Hepatocyte (in vitro differentiated cells): ENCODE measurements around the gene MEGF10. TPM values are rescaled to one million over a fixed set of nuclear protein-coding genes. Genes with fewer than 3 reads are reported as not detected.

Source experiments
- DNase-seq: peaks from one replicate; pipeline ENCODE4 v3.0.0-alpha.2; 2016; ENCODE audit warnings: low spot score
- H2AFZ ChIP-seq: fragments of 200-600 bp; sonication (generic); 2 replicates; pipeline ENCODE4 v1.6.0; 2016; ENCODE audit warnings: antibody characterized with exemption, mild to moderate bottlenecking
- H3K27ac ChIP-seq: fragments of 200-600 bp; sonication (generic); 2 replicates; pipeline ENCODE4 v1.5.1; 2016; ENCODE audit warnings: mild to moderate bottlenecking
- H3K27me3 ChIP-seq: fragments of 200-600 bp; sonication (generic); 2 replicates; pipeline ENCODE4 v1.6.1; 2016
- H3K36me3 ChIP-seq: fragments of 200-600 bp; sonication (generic); replicated peaks from 2 replicates; pipeline ENCODE4 v1.5.1; 2016; ENCODE audit warnings: low read depth; ENCODE audit not compliant: insufficient read depth
- H3K4me1 ChIP-seq: fragments of 200-600 bp; sonication (generic); 2 replicates; pipeline ENCODE4 v1.5.1; 2016; ENCODE audit warnings: mild to moderate bottlenecking, moderate library complexity; ENCODE audit not compliant: insufficient read depth
- H3K4me2 ChIP-seq: fragments of 200-600 bp; sonication (generic); 2 replicates; pipeline ENCODE4 v1.6.0; 2016
- H3K4me3 ChIP-seq: fragments of 200-600 bp; sonication (generic); 2 replicates; pipeline ENCODE4 v1.5.1; 2016; ENCODE audit warnings: mild to moderate bottlenecking
- H3K79me2 ChIP-seq: fragments of 200-600 bp; sonication (generic); 2 replicates; pipeline ENCODE4 v1.6.0; 2017; ENCODE audit warnings: mild to moderate bottlenecking
- H3K9me2 ChIP-seq: fragments of 200-600 bp; sonication (generic); replicated peaks from 2 replicates; pipeline ENCODE4 v1.6.0; 2017; ENCODE audit warnings: mild to moderate bottlenecking; ENCODE audit not compliant: insufficient read depth
- H3K9me3 ChIP-seq: fragments of 200-600 bp; sonication (generic); 2 replicates; pipeline ENCODE4 v1.5.1; 2016; ENCODE audit warnings: low read depth, mild to moderate bottlenecking
- H4K20me1 ChIP-seq: fragments of 200-600 bp; sonication (generic); 2 replicates; pipeline ENCODE4 v1.6.0; 2016; ENCODE audit warnings: mild to moderate bottlenecking; ENCODE audit not compliant: insufficient read depth, poor library complexity, severe bottlenecking
- CTCF ChIP-seq: fragments of 200-600 bp; sonication (generic); IDR thresholded peaks from 2 replicates; pipeline ENCODE4 v1.5.1; 2016; ENCODE audit warnings: antibody characterized with exemption, mild to moderate bottlenecking; ENCODE audit not compliant: poor library complexity
- EZH2 ChIP-seq: fragments of 200-600 bp; sonication (generic); IDR thresholded peaks from 2 replicates; pipeline ENCODE4 v1.6.1; 2016; ENCODE audit warnings: antibody characterized with exemption, mild to moderate bottlenecking, borderline replicate concordance
- EZH2phosphoT487 ChIP-seq: fragments of 200-600 bp; sonication (generic); IDR thresholded peaks from one replicate; pipeline ENCODE4 v1.6.1; 2018; ENCODE audit warnings: antibody characterized with exemption, mild to moderate bottlenecking, low read depth, moderate library complexity; ENCODE audit not compliant: unreplicated experiment, severe bottlenecking
- WGBS: methylation state at CpG from one replicate; pipeline ENCODE4 v1.1.6; 2016; ENCODE audit warnings: low lambda C conversion rate; ENCODE audit errors: missing lambda C conversion rate; 5-methylcytosine and 5-hydroxymethylcytosine counted together
- polyA plus RNA-seq: library from polyadenylated mRNA; unstranded; fragments of >200 nt; fragmentation: Nextera tagmentation; extraction: Ambion mirVana; gene quantifications from 2 replicates; pipeline ENCODE4 v1.2.1, GENCODE V29; 2016
- total RNA-seq: library from RNA; depleted of rRNA; stranded (reverse); fragments of >200 nt; gene quantifications from 2 replicates; pipeline ENCODE4 v1.2.3, GENCODE V29; 2014

Gene MEGF10
- total and polyA plus RNA-seq, 2 experiments from 2014 or later = 1.7 to 6.7 TPM

- Histone ChIP-seq H3K9me2 (no peaks in the 10 kb centered on the region), H3K4me1 (no peaks in the 10 kb centered on the region), H4K20me1 (no peaks in the 10 kb centered on the region), H3K4me3 (no peak overlapping the region), H3K27ac (no peak overlapping the region), H3K9me3 (no peaks in the 10 kb centered on the region), H2AFZ (no peak overlapping the region), H3K4me2 (no peak overlapping the region), H3K27me3 (no peaks in the 10 kb centered on the region), H3K36me3 (no peaks in the 10 kb centered on the region), H3K79me2 (no peaks in the 10 kb centered on the region)
- no peak for DNase-seq
- 79% methylated on average over 3 of the region's 3 CpGs for WGBS
- TF ChIP-seq CTCF = no peak
- no peak for TF ChIP-seq EZH2phosphoT487
- TF ChIP-seq EZH2 = no peak
These were observed 54.3 kb downstream of the MEGF10 start for GRCh38 chr5:127344931-127345330.

GRCh38 chr5:127351418-127351817, 60.8 kb downstream of the MEGF10 start:
- 86% methylated on average over 4 of the region's 4 CpGs for WGBS
- no peaks in the 10 kb centered on the region for H3K79me2 ChIP-seq

GRCh38 chr5:127352068-127352467, 61.5 kb downstream of the MEGF10 start:
- no peak overlapping the region for H2AFZ ChIP-seq
- H3K4me3 ChIP-seq = no peak overlapping the region
- no peaks in the 10 kb centered on the region for H3K36me3 ChIP-seq
- no peaks in the 10 kb centered on the region for H3K79me2 ChIP-seq
- H3K27ac ChIP-seq = no peak overlapping the region
- no peaks in the 10 kb centered on the region for H3K9me2 ChIP-seq
- no peaks in the 10 kb centered on the region for H3K27me3 ChIP-seq
- no peaks in the 10 kb centered on the region for H4K20me1 ChIP-seq
- no peak for TF ChIP-seq EZH2phosphoT487
- no peak for TF ChIP-seq CTCF
- no peak for TF ChIP-seq EZH2
- H3K4me1 ChIP-seq = peaks cover 3% of the 10 kb centered on the region
- DNase-seq = no peak
- 97% methylated on average over 2 of the region's 2 CpGs for WGBS
- no peaks in the 10 kb centered on the region for H3K9me3 ChIP-seq
- no peak overlapping the region for H3K4me2 ChIP-seq

More at GRCh38 chr5:127351418-127351817, 60.8 kb downstream of the MEGF10 start:
- no peaks in the 10 kb centered on the region for H3K9me2 ChIP-seq
- no peaks in the 10 kb centered on the region for H3K9me3 ChIP-seq
- H3K4me1 ChIP-seq = peaks cover 3% of the 10 kb centered on the region
- no peak for TF ChIP-seq EZH2
- TF ChIP-seq CTCF = no peak
- TF ChIP-seq EZH2phosphoT487 = no peak
- no peaks in the 10 kb centered on the region for H4K20me1 ChIP-seq
- no peak overlapping the region for H2AFZ ChIP-seq
- no peaks in the 10 kb centered on the region for H3K27me3 ChIP-seq
- H3K4me2 ChIP-seq = no peak overlapping the region
- H3K27ac ChIP-seq = no peak overlapping the region
- no peak overlapping the region for H3K4me3 ChIP-seq
- H3K36me3 ChIP-seq = no peaks in the 10 kb centered on the region
- DNase-seq = no peak

GRCh38 chr5:127353327-127353726, 62.7 kb downstream of the MEGF10 start:
- Histone ChIP-seq H3K4me2 (no peak overlapping the region), H3K4me1 (peaks cover 3% of the 10 kb centered on the region), H3K9me2 (no peaks in the 10 kb centered on the region), H3K79me2 (no peaks in the 10 kb centered on the region), H3K27me3 (no peaks in the 10 kb centered on the region), H3K4me3 (no peak overlapping the region), H3K27ac (no peak overlapping the region), H3K9me3 (no peaks in the 10 kb centered on the region), H2AFZ (no peak overlapping the region), H3K36me3 (no peaks in the 10 kb centered on the region), H4K20me1 (no peaks in the 10 kb centered on the region)
- 97% methylated on average over 5 of the region's 5 CpGs for WGBS
- no peak for TF ChIP-seq EZH2phosphoT487
- no peak for TF ChIP-seq CTCF
- TF ChIP-seq EZH2 = no peak
- no peak for DNase-seq
